Ectodermal cell (in vitro differentiated cells): ENCODE measurements around the gene TSPAN13.

Source experiments
- H3K27ac ChIP-seq: 2 replicates; pipeline ENCODE4 v1.7.0; 2013; ENCODE audit warnings: mild to moderate bottlenecking, low read depth, low read length; ENCODE audit not compliant: insufficient read depth, poor library complexity, severe bottlenecking
- H3K27me3 ChIP-seq: 2 replicates; pipeline ENCODE4 v1.7.0; 2013; ENCODE audit warnings: mild to moderate bottlenecking, low read length; ENCODE audit not compliant: insufficient read depth, control insufficient read depth, poor library complexity, severe bottlenecking
- H3K36me3 ChIP-seq: one replicate; pipeline ENCODE4 v1.7.0; 2013; ENCODE audit warnings: low read length; ENCODE audit not compliant: control insufficient read depth, insufficient read depth
- H3K4me1 ChIP-seq: one replicate; pipeline ENCODE4 v1.7.0; 2013; ENCODE audit warnings: low read length; ENCODE audit not compliant: control insufficient read depth, insufficient read depth
- H3K4me3 ChIP-seq: 2 replicates; pipeline ENCODE4 v1.7.0; 2013; ENCODE audit warnings: low read depth, low read length, control low read depth; ENCODE audit not compliant: insufficient read depth
- H3K9me3 ChIP-seq: 2 replicates; pipeline ENCODE4 v1.7.0; 2013; ENCODE audit warnings: mild to moderate bottlenecking, low read length, moderate library complexity; ENCODE audit not compliant: control insufficient read depth
- WGBS, 2 experiments: methylation state at CpG; one replicate each; pipeline ENCODE4 v1.1.7; 2013; ENCODE audit warnings: missing lambda C conversion rate in 2 of 2; 5-methylcytosine and 5-hydroxymethylcytosine counted together

TSPAN13 gene

GRCh38 chr7:16773326-16773725, 19.8 kb downstream of the TSPAN13 start:
- H3K27ac ChIP-seq, result no peak overlapping the region
- WGBS, 2 experiments, result 81 to 86% methylated on average over 1 of the region's 2 CpGs
- no peak overlapping the region for H3K4me3 ChIP-seq
- H3K27me3 ChIP-seq, result no peaks in the 10 kb centered on the region
- no peaks in the 10 kb centered on the region for H3K9me3 ChIP-seq
- no peaks in the 10 kb centered on the region for H3K36me3 ChIP-seq
- H3K4me1 ChIP-seq, result no peaks in the 10 kb centered on the region

GRCh38 chr7:16773884-16774283, 20.3 kb downstream of the TSPAN13 start:
- H3K4me1 ChIP-seq, result no peaks in the 10 kb centered on the region
- H3K36me3 ChIP-seq, result no peaks in the 10 kb centered on the region
- H3K27ac ChIP-seq, result no peak overlapping the region
- no peaks in the 10 kb centered on the region for H3K27me3 ChIP-seq
- WGBS, 2 experiments, result 92 to 100% methylated on average over 2 of the region's 2 CpGs
- no peak overlapping the region for H3K4me3 ChIP-seq
- H3K9me3 ChIP-seq, result no peaks in the 10 kb centered on the region

GRCh38 chr7:16774294-16774693, 20.7 kb downstream of the TSPAN13 start:
- no peaks in the 10 kb centered on the region for H3K27me3 ChIP-seq
- H3K4me1 ChIP-seq, result no peaks in the 10 kb centered on the region
- no peak overlapping the region for H3K27ac ChIP-seq
- WGBS, 2 experiments, result 81 to 88% methylated on average over 4 of the region's 4 CpGs
- no peak overlapping the region for H3K4me3 ChIP-seq
- no peaks in the 10 kb centered on the region for H3K36me3 ChIP-seq
- no peaks in the 10 kb centered on the region for H3K9me3 ChIP-seq

GRCh38 chr7:16774986-16775385, 21.4 kb downstream of the TSPAN13 start:
- Histone ChIP-seq H3K36me3 (no peaks in the 10 kb centered on the region), H3K4me1 (no peaks in the 10 kb centered on the region), H3K4me3 (no peak overlapping the region), H3K9me3 (no peaks in the 10 kb centered on the region), H3K27me3 (no peaks in the 10 kb centered on the region), H3K27ac (no peak overlapping the region)

- Histone ChIP-seq H3K27ac (no peak overlapping the region), H3K36me3 (no peaks in the 10 kb centered on the region), H3K27me3 (no peaks in the 10 kb centered on the region), H3K4me3 (no peak overlapping the region), H3K4me1 (no peaks in the 10 kb centered on the region), H3K9me3 (no peaks in the 10 kb centered on the region)
- WGBS, 2 experiments, result 69 to 73% methylated on average over 6 to 7 of the region's 7 CpGs
These were observed 22.5 kb downstream of the TSPAN13 start for GRCh38 chr7:16776053-16776452.

- H3K27me3 ChIP-seq, result no peaks in the 10 kb centered on the region
- WGBS, 2 experiments, result 59 to 88% methylated on average over 2 to 3 of the region's 3 CpGs
- H3K9me3 ChIP-seq, result no peaks in the 10 kb centered on the region
- H3K27ac ChIP-seq, result no peak overlapping the region
- H3K4me3 ChIP-seq, result no peak overlapping the region
- no peaks in the 10 kb centered on the region for H3K4me1 ChIP-seq
- no peaks in the 10 kb centered on the region for H3K36me3 ChIP-seq
These were observed 24.9 kb downstream of the TSPAN13 start for GRCh38 chr7:16778476-16778875.

- WGBS, 2 experiments, result 95% methylated on average over 1 of the region's 1 CpG; no CpG with 5 or more reads in 1 of the 2 experiments
- no peaks in the 10 kb centered on the region for H3K27me3 ChIP-seq
- no peak overlapping the region for H3K27ac ChIP-seq
- no peaks in the 10 kb centered on the region for H3K4me1 ChIP-seq
- H3K4me3 ChIP-seq, result no peak overlapping the region
- no peaks in the 10 kb centered on the region for H3K36me3 ChIP-seq
- H3K9me3 ChIP-seq, result no peaks in the 10 kb centered on the region
These were observed 25.5 kb downstream of the TSPAN13 start for GRCh38 chr7:16779051-16779450.

GRCh38 chr7:16780596-16780995, 27.0 kb downstream of the TSPAN13 start:
- Histone ChIP-seq H3K4me1 (no peaks in the 10 kb centered on the region), H3K9me3 (no peaks in the 10 kb centered on the region), H3K27ac (no peak overlapping the region), H3K27me3 (no peaks in the 10 kb centered on the region), H3K36me3 (no peaks in the 10 kb centered on the region), H3K4me3 (no peak overlapping the region)
- 67 to 89% methylated on average over 1 of the region's 1 CpG for WGBS, 2 experiments

- no peaks in the 10 kb centered on the region for H3K27me3 ChIP-seq
- no peak overlapping the region for H3K27ac ChIP-seq
- no peaks in the 10 kb centered on the region for H3K9me3 ChIP-seq
- H3K4me1 ChIP-seq, result no peaks in the 10 kb centered on the region
- WGBS, 2 experiments, result 100% methylated on average over 1 of the region's 1 CpG
- H3K36me3 ChIP-seq, result no peaks in the 10 kb centered on the region
- H3K4me3 ChIP-seq, result no peak overlapping the region
These were observed 31.8 kb downstream of the TSPAN13 start for GRCh38 chr7:16785321-16785720.

- Histone ChIP-seq H3K4me1 (no peaks in the 10 kb centered on the region), H3K27ac (no peak overlapping the region), H3K4me3 (no peak overlapping the region), H3K27me3 (no peaks in the 10 kb centered on the region), H3K9me3 (no peaks in the 10 kb centered on the region), H3K36me3 (no peaks in the 10 kb centered on the region)
- WGBS, 2 experiments, result 89 to 90% methylated on average over 2 of the region's 2 CpGs
These were observed 32.3 kb downstream of the TSPAN13 start for GRCh38 chr7:16785846-16786245.

- H3K27me3 ChIP-seq, result no peaks in the 10 kb centered on the region
- H3K27ac ChIP-seq, result no peak overlapping the region
- H3K4me1 ChIP-seq, result no peaks in the 10 kb centered on the region
- no peaks in the 10 kb centered on the region for H3K36me3 ChIP-seq
- no peak overlapping the region for H3K4me3 ChIP-seq
- 100% methylated on average over 1 to 2 of the region's 4 CpGs for WGBS, 2 experiments
- H3K9me3 ChIP-seq, result no peaks in the 10 kb centered on the region
These were observed 32.7 kb downstream of the TSPAN13 start for GRCh38 chr7:16786257-16786656.
